ENCODE results near the gene SLC11A2. TPM values are rescaled to one million over a fixed set of nuclear protein-coding genes. Genes with fewer than 3 reads are reported as not detected.

Gene SLC11A2
- total and polyA plus RNA-seq, 2 of the 8 experiments (the other 6 are each of a cell fraction or from before 2014, with no cell fraction given), result 55.0 to 61.5 TPM

GRCh38 chr12:51009056-51009440, 17.1 kb downstream of the SLC11A2 start:
- no peaks in the 10 kb centered on the region for H4K20me1 ChIP-seq (replicated peaks in 1 of 2; ENCODE audit: control insufficient read depth in 1 of 2, insufficient read depth in 2 of 2, low read length in 2 of 2)
- DNase-seq (ENCODE audit: low read depth in 1 of 2, low spot score in 2 of 2) (no peak), FAIRE-seq (no peak)
- H2BK15ac ChIP-seq (ENCODE audit: low read length), result no peak overlapping the region
- no peak overlapping the region for H3K14ac ChIP-seq (ENCODE audit: insufficient read length)
- TF ChIP-seq BCL11A (IDR thresholded peaks at IDR 0.05; ENCODE audit: low read depth in 2 of 2, low read length in 2 of 2) (no peak), TEAD4 (IDR thresholded peaks at IDR 0.05; ENCODE audit: low read depth, low read length) (no peak), CEBPB (IDR thresholded peaks at IDR 0.05; ENCODE audit: low read depth, low read length) (no peak), SP1 (IDR thresholded peaks at IDR 0.05; ENCODE audit: low read depth, low read length) (no peak), KDM5A (IDR thresholded peaks at IDR 0.05; ENCODE audit: low read length) (no peak), GABPA (IDR thresholded peaks at IDR 0.05; ENCODE audit: borderline replicate concordance, insufficient read depth, low read length) (no peak), GTF2F1 (IDR thresholded peaks at IDR 0.05; ENCODE audit: borderline replicate concordance, low read depth, low read length) (no peak)
- no peak overlapping the region for H3K4me3 ChIP-seq (ENCODE audit: extremely low read depth in 1 of 4, insufficient read depth in 2 of 4, low read depth in 3 of 4, low read length in 4 of 4)
- peaks cover 0 to 6% (median 2%) of the 10 kb centered on the region in 4 experiments; a peak in 3 of 8 replicates for H3K36me3 ChIP-seq (ENCODE audit: control insufficient read depth in 2 of 4, insufficient read depth in 4 of 4, low read length in 3 of 4)
- no peak overlapping the region for H3K18ac ChIP-seq (ENCODE audit: extremely low read depth, low read length)
- ChIA-PET CTCF (ENCODE audit: partially characterized antibody) (interaction anchor here (1.3 to 1.9 kb wide), 3 partner anchors 17 to 332 kb away, joined by 3 to 4 read pairs (median 4); partner anchors contain the start of gene SLC11A2), POLR2A (ENCODE audit: partially characterized antibody) (interaction anchor here (0.7 to 2.0 kb wide), 4 partner anchors 9 to 74 kb away, joined by 3 to 13 read pairs (median 4); partner anchors contain the start of genes CSRNP2 and SLC11A2)
- peaks cover 0 to 37% of the 10 kb centered on the region in 2 experiments; a peak in 2 of 4 replicates for H3K79me2 ChIP-seq (ENCODE audit: control insufficient read depth in 1 of 2, insufficient read depth in 2 of 2, low read length in 2 of 2)
- H3K4me2 ChIP-seq (ENCODE audit: insufficient read depth in 1 of 2, low read depth in 2 of 2, low read length in 2 of 2), result no peak overlapping the region; a peak in 1 of 4 replicates
- H3K23me2 ChIP-seq (ENCODE audit: low read depth, low read length), result no peaks in the 10 kb centered on the region
- no peak overlapping the region for H3K27ac ChIP-seq (ENCODE audit: low read depth, low read length)
- H2AK5ac ChIP-seq (ENCODE audit: low read depth, low read length), result no peak overlapping the region
- no peak overlapping the region for H2BK12ac ChIP-seq (ENCODE audit: low read depth, low read length)
- H2AFZ ChIP-seq (ENCODE audit: low read length), result no peak overlapping the region
- H3K9ac ChIP-seq (replicated peaks in 1 of 4; ENCODE audit: extremely low read depth in 1 of 4, low read depth in 3 of 4, low read length in 3 of 4), result no peak overlapping the region
- H3K4ac ChIP-seq (replicated peaks; ENCODE audit: insufficient read length, low read depth, low read length), result no peak overlapping the region
- H2BK5ac ChIP-seq (ENCODE audit: low read depth, low read length), result no peak overlapping the region
- H3K79me1 ChIP-seq (ENCODE audit: low read depth, low read length), result peaks cover 2% of the 10 kb centered on the region; the same call in 1 of the 2 replicates
- 76% methylated on average over 8 of the region's 8 CpGs; no CpG with 5 or more reads in 1 of the 2 experiments for WGBS, 2 experiments (ENCODE audit: extremely low coverage in 1 of 2, insufficient coverage in 1 of 2, insufficient read length in 1 of 2, insufficient replicate concordance in 2 of 2, low coverage in 1 of 2, low lambda C conversion rate in 2 of 2, missing lambda C conversion rate in 1 of 2)
- H2BK20ac ChIP-seq (ENCODE audit: low read length), result no peak overlapping the region
- H4K91ac ChIP-seq (replicated peaks; ENCODE audit: insufficient read length, low read length), result no peak overlapping the region
- H4K5ac ChIP-seq (ENCODE audit: insufficient read length, low read depth, low read length), result peak overlapping the region; percentile 42
- no peaks in the 10 kb centered on the region for H3K9me3 ChIP-seq (ENCODE audit: insufficient read depth in 2 of 2, low read depth in 1 of 2, low read length in 1 of 2)
- peak overlapping the region; percentile 74 for H3K23ac ChIP-seq (ENCODE audit: insufficient read length)
- peaks cover 0 to 6% (median 3%) of the 10 kb centered on the region in 4 experiments; a peak in 4 of 7 replicates for H3K4me1 ChIP-seq (replicated peaks in 1 of 4; ENCODE audit: control insufficient read depth in 3 of 4, insufficient read depth in 4 of 4, low read length in 3 of 4)
- H2BK120ac ChIP-seq (replicated peaks; ENCODE audit: low read depth, low read length), result no peak overlapping the region
- no peak overlapping the region for H3K56ac ChIP-seq (replicated peaks; ENCODE audit: insufficient read length, low read depth, low read length)
- H4K8ac ChIP-seq (ENCODE audit: extremely low read depth, insufficient read depth, low read length), result no peak overlapping the region
- no peaks in the 10 kb centered on the region for H3K27me3 ChIP-seq (replicated peaks in 1 of 4; ENCODE audit: control insufficient read depth in 3 of 4, extremely low read depth in 1 of 4, insufficient read depth in 3 of 4, low read length in 3 of 4)

Data from H1 (cell line).